Kidney epithelial cell (primary cell): ENCODE measurements around the gene PGAM5. TPM values are rescaled to one million over a fixed set of nuclear protein-coding genes. Genes with fewer than 3 reads are reported as not detected.

Experiments
- DNase-seq: peaks from one replicate; pipeline ENCODE4 v3.0.0-alpha.2; 2010; ENCODE audit warnings: low read depth
- H3K27me3 ChIP-seq: 2 replicates; pipeline ENCODE4 v1.6.0; 2011; ENCODE audit warnings: low read length; ENCODE audit not compliant: control insufficient read depth, insufficient read depth
- H3K36me3 ChIP-seq: 2 replicates; pipeline ENCODE4 v1.5.1; 2011; ENCODE audit warnings: low read length; ENCODE audit not compliant: control insufficient read depth, insufficient read depth
- H3K4me3 ChIP-seq: 2 replicates; pipeline ENCODE4 v1.5.1; 2011; ENCODE audit warnings: low read depth, mild to moderate bottlenecking, control low read depth, low read length
- total RNA-seq: library from RNA; depleted of rRNA; stranded (reverse); fragments of >200 nt; gene quantifications from 2 replicates; pipeline ENCODE4 v1.2.3, GENCODE V29; 2015
- TF ChIP-seq, protein P1 (sequence below): IDR thresholded peaks from 2 replicates; pipeline ENCODE4 v1.5.1; 2011; ENCODE audit warnings: mild to moderate bottlenecking, moderate library complexity, low read length, control low read depth, inconsistent platforms; ENCODE audit not compliant: insufficient read depth, poor library complexity, severe bottlenecking

Gene PGAM5
- total RNA-seq, 1 donor from 2014 or later: 40.4 TPM

DNA sequence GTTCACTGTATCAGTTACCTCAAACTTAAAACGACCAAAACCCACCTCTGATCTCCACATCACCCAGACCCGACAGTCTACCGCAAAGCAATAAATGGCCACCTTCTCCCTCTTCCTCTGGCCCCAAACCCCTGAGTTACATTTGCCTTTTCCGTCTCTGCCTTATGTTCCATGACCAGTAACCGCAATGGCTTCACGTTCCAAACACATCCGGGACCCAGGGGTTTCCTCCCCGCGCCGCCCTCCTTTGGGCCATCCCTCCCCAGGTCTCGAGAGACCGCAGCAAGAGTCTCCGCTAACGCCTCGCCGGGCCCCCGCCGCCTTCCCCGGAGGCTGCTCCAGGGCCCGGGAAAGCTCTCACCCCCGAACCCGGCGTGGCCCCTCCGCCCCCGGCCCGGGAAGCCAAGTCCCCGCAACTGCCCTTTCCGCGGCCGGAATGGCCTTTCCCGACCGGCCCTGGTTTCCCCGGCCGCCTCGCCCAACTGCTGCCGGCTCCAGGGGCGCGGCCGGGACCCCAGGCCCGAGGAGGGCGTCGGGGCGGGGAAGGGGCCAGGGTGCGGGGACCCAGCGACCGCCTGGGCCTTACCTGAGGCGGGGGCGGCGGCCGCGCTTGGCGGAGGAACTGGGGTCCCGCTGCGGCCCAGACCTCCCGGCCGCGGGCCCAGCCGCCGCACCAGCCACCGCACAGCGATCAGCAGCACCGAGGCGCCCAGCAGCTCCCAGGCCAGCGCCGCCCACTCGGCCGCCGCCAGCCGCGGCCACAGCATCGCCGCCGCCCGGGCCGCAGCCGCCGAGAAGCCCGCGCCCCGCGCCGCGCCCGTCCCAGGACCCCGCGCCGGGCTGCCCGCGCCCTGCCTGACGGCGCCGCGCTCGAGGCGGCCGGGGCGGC, 50.6 kb downstream of the PGAM5 start, which contains the start of gene ANKLE2:
Gene ANKLE2 (minus strand): TSS at position 801 of the 889 bp plus-strand sequence. CDS start 34 bp downstream, at position 767.
- Histone ChIP-seq H3K36me3 (no peaks in the 10 kb centered on the region), H3K27me3 (no peaks in the 10 kb centered on the region), H3K4me3 (peak within 1 kb of the TSS; percentile 92)
- TF ChIP-seq, protein P1, sequence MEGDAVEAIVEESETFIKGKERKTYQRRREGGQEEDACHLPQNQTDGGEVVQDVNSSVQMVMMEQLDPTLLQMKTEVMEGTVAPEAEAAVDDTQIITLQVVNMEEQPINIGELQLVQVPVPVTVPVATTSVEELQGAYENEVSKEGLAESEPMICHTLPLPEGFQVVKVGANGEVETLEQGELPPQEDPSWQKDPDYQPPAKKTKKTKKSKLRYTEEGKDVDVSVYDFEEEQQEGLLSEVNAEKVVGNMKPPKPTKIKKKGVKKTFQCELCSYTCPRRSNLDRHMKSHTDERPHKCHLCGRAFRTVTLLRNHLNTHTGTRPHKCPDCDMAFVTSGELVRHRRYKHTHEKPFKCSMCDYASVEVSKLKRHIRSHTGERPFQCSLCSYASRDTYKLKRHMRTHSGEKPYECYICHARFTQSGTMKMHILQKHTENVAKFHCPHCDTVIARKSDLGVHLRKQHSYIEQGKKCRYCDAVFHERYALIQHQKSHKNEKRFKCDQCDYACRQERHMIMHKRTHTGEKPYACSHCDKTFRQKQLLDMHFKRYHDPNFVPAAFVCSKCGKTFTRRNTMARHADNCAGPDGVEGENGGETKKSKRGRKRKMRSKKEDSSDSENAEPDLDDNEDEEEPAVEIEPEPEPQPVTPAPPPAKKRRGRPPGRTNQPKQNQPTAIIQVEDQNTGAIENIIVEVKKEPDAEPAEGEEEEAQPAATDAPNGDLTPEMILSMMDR: no peak
- no peak for DNase-seq

DNA sequence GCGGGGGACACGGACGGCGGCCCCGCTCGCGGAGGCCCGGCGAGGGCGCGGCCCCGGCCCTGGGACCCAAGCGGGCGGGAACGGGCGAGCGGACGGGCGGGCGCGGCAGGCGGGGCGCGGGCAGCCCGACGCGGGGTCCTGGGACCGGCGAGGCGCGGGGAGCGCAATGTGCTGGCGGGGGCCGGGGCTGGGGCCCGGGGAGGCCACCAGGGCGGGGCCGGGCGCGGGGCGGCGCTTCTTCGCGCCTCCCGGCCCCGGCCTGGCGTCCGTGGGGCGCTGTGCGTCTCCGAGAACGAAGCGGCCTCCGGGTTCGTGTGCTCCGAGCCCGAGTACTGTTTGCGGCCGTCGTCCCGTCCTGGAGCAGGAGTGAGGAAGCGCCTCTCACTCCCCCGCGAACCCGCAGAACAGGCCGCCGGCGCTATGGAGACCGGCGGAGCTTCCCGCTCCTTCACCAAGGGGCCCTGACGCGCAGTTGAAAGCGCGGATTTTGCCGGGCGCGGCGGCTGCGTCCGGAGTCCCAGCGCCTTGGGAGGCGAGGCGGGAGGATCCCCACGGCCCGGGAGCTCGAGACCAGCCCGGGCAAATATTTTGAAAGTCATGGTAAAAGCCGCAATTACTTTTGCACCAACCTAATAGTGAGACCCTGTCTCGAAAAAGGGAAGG, 51.4 kb downstream of the PGAM5 start:
- TF ChIP-seq, protein P1: peak; percentile 2
- peak overlapping the region; percentile 92 for H3K4me3 ChIP-seq
- peak; percentile 50 for DNase-seq
- no peaks in the 10 kb centered on the region for H3K36me3 ChIP-seq
- H3K27me3 ChIP-seq: no peaks in the 10 kb centered on the region

DNA sequence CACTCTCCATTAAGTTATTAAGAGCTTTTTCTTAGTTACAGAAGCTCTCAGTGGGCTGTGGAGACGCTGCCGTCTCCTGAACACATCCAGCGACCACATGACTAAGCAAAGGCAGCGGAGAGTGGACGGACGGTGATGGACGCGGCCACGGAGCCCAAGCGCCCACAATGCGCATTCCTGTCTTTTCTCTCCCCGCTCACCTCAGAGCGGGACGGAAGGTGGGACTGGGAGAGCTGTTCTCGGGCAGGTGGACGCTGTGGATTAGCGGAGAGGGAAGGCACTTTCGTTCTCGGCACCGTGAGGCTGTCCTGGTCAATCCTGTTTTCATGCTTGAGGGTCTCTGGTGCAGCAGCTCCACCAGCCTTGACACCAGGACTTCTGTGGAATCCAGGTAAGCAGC, 53.6 kb downstream of the PGAM5 start:
- H3K4me3 ChIP-seq: no peak overlapping the region
- no peak for DNase-seq
- no peaks in the 10 kb centered on the region for H3K27me3 ChIP-seq
- H3K36me3 ChIP-seq: no peaks in the 10 kb centered on the region
- TF ChIP-seq, protein P1: no peak

DNA sequence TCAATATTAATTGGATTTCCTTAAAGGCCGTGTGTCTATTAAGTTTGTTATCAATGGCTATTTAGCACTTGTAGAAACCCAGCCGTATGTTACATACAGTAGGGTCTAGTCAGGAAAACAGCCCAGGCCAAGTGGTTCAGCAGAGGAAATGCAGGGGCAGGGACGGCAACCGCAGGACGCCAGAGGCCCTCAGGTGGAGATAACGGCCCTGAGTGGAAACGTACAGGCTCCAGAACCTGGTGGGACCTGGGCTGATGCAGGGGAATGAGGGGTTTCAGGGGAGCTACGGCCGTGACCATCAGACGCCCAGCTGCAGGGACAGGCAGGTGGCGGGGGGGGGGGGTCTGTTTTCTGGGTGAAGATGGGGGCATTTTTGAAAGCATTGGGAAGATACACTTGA, 54.7 kb downstream of the PGAM5 start:
- H3K27me3 ChIP-seq: no peaks in the 10 kb centered on the region
- H3K4me3 ChIP-seq: no peak overlapping the region
- no peak for DNase-seq
- TF ChIP-seq, protein P1: no peak
- H3K36me3 ChIP-seq: no peaks in the 10 kb centered on the region

DNA sequence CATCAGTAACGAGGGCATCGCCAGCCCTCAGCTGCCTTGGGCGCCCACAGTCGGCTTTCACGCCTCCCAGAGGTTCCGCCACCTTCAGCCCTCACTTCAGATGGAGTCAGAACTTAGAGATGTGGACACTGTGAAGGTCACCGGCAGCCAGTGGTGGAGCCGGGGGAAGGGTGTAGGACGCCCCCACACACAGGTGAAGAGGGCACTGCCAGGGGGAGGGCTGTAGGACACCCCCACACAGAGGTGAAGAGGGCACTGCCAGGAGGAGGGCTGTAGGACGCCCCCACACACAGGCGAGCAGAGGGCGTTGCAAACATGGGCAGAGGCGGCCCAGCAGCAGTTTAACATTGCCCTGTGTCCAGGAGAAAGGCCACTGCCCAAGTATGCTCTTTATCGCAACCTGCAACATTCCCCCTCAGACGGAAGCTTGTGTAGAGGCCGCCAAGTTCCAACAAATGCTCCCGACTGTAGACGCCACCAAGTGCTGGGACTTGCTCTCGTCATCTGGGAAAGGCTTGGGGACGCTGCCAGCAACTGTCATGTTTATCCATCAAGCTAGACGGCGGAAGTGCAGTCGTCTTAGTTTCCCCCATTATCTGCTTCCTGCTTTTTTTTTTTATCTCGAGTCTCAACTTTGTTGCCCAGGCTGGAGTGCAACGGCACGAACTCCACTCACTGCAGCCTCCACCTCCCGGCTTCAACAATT, 55.9 kb downstream of the PGAM5 start:
- H3K4me3 ChIP-seq: no peak overlapping the region
- DNase-seq: no peak
- no peaks in the 10 kb centered on the region for H3K27me3 ChIP-seq
- TF ChIP-seq, protein P1: no peak
- H3K36me3 ChIP-seq: no peaks in the 10 kb centered on the region
